Activated CD4-positive, alpha-beta memory T cell treated with anti-CD3 and anti-CD28 coated beads, Interleukin-2, amount 10 ng/mL, durations not matched to agents 7 days and 5 days (primary cell): ENCODE measurements around the gene CASK. TPM values are rescaled to one million over a fixed set of nuclear protein-coding genes. Genes with fewer than 3 reads are reported as not detected.
"Not testable (repeated sequence)": the region's sequence is repeated elsewhere in the genome, so short reads cannot be mapped to it uniquely, and the experiment has no call there.

Experiments
- CTCF ChIA-PET: fragments of 350-600 bp; sonication (Branson Sonifier 250); formaldehyde crosslinking; loops from one replicate; lab custom pipeline; 2021; ENCODE audit warnings: antibody characterized with exemption, inconsistent platforms; lab: Charles Lee
- POLR2A ChIA-PET: fragments of 350-600 bp; sonication (Branson Sonifier 250); formaldehyde crosslinking; loops from one replicate; lab custom pipeline; 2021; ENCODE audit warnings: antibody characterized with exemption; lab: Charles Lee
- DNase-seq: peaks from one replicate; pipeline ENCODE4 v3.0.0-alpha.2; 2020
- H3K27ac Mint-ChIP-seq: one replicate; pipeline ENCODE4 v1.8.0; 2021; ENCODE audit warnings: mild to moderate bottlenecking, mixed read lengths
- H3K27me3 Mint-ChIP-seq: one replicate; pipeline ENCODE4 v1.8.0; 2021; ENCODE audit warnings: mixed read lengths
- H3K36me3 Mint-ChIP-seq: one replicate; pipeline ENCODE4 v1.8.0; 2021; ENCODE audit warnings: low read depth, mixed read lengths
- H3K4me1 Mint-ChIP-seq: one replicate; pipeline ENCODE4 v1.8.0; 2021; ENCODE audit warnings: mixed read lengths
- H3K4me3 Mint-ChIP-seq: one replicate; pipeline ENCODE4 v1.8.0; 2021; ENCODE audit warnings: mild to moderate bottlenecking, mixed read lengths
- H3K9me3 Mint-ChIP-seq: one replicate; pipeline ENCODE4 v1.8.0; 2021; ENCODE audit warnings: mixed read lengths
- total RNA-seq, 2 experiments: library from RNA; stranded (reverse); gene quantifications; one replicate each; pipeline ENCODE4 v1.2.3, GENCODE V29; 2021

CASK gene
- total RNA-seq, 2 experiments from 2014 or later: 30.1 to 32.7 TPM

- ChIA-PET CTCF (no interaction called here), POLR2A (no interaction called here)
- Mint-ChIP-seq H3K27me3 (no peaks in the 10 kb centered on the region), H3K36me3 (peaks cover 16% of the 10 kb centered on the region), H3K4me1 (peaks cover 37% of the 10 kb centered on the region), H3K9me3 (no peaks in the 10 kb centered on the region), H3K27ac (no peak overlapping the region), H3K4me3 (no peak overlapping the region)
- no peak for DNase-seq
These were observed 258.9 kb downstream of the CASK start for GRCh38 chrX:41664375-41664901.

DNA sequence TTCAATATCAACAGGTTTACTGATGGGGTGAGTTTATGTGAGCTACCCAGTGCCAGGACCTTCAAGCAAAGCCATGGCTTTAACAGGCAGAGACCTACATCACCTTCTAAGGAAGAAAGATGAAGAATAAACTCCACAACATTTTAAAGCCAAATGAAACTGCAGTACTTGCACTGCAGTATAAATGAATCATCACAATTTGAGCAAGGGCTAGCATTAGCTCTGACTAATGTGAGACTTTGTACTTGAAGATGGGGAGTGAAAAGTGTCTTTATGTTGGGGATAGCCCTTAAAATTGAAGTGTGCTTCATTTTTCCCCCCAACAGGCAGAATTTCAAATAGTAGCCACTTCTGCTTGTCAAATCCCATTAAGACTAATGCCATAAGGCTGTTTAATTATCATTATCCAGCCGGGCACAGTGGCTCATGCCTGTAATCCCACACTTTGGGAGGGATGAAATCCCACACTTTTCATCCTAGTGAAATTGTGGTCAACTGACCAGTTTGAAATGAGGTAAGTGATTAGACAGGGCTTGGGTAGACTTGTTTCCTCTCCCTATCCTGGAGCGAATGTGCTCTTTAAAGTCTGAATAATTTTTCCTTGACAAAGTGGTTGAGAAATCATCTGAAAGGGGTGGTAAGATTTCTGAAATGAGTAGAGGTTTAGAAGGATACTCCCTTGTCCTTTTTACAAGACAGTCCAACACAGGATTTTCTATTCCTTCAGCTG, 261.8 kb downstream of the CASK start:
- Mint-ChIP-seq H3K27ac (no peak overlapping the region), H3K36me3 (peaks cover 32% of the 10 kb centered on the region), H3K27me3 (no peaks in the 10 kb centered on the region), H3K4me1 (peaks cover 27% of the 10 kb centered on the region), H3K4me3 (no peak overlapping the region), H3K9me3 (no peaks in the 10 kb centered on the region)
- POLR2A ChIA-PET: no interaction called here
- DNase-seq: no peak
- CTCF ChIA-PET: no interaction called here

GRCh38 chrX:41655631-41656030, 267.7 kb downstream of the CASK start:
- Mint-ChIP-seq H3K4me1 (peaks cover 5% of the 10 kb centered on the region), H3K9me3 (peaks cover 2% of the 10 kb centered on the region), H3K27me3 (no peaks in the 10 kb centered on the region), H3K36me3 (peaks cover 54% of the 10 kb centered on the region), H3K4me3 (no peak overlapping the region), H3K27ac (no peak overlapping the region)
- CTCF ChIA-PET: no interaction called here
- no peak for DNase-seq
- POLR2A ChIA-PET: no interaction called here

GRCh38 chrX:41655101-41655500, 268.3 kb downstream of the CASK start:
- H3K4me1 Mint-ChIP-seq: peaks cover 5% of the 10 kb centered on the region
- peaks cover 54% of the 10 kb centered on the region for H3K36me3 Mint-ChIP-seq
- DNase-seq: no peak
- no peak overlapping the region for H3K4me3 Mint-ChIP-seq
- H3K27ac Mint-ChIP-seq: no peak overlapping the region
- H3K9me3 Mint-ChIP-seq: peaks cover 2% of the 10 kb centered on the region
- H3K27me3 Mint-ChIP-seq: no peaks in the 10 kb centered on the region
- ChIA-PET POLR2A (no interaction called here), CTCF (no interaction called here)

- peaks cover 55% of the 10 kb centered on the region for H3K36me3 Mint-ChIP-seq
- peaks cover under 1% of the 10 kb centered on the region for H3K4me1 Mint-ChIP-seq
- no peak for DNase-seq
- H3K4me3 Mint-ChIP-seq: no peak overlapping the region
- ChIA-PET POLR2A (no interaction called here), CTCF (no interaction called here)
- H3K27me3 Mint-ChIP-seq: no peaks in the 10 kb centered on the region
- no peak overlapping the region for H3K27ac Mint-ChIP-seq
- peaks cover 6% of the 10 kb centered on the region for H3K9me3 Mint-ChIP-seq
These were observed 270.2 kb downstream of the CASK start for GRCh38 chrX:41653125-41653524.

- CTCF ChIA-PET, H3K9me3 Mint-ChIP-seq, H3K27me3 Mint-ChIP-seq, H3K4me3 Mint-ChIP-seq, H3K4me1 Mint-ChIP-seq, POLR2A ChIA-PET, DNase-seq, H3K27ac Mint-ChIP-seq: not testable (repeated sequence)
- H3K36me3 Mint-ChIP-seq: peaks cover 40% of the 10 kb centered on the region
These were observed 277.2 kb downstream of the CASK start for GRCh38 chrX:41646201-41646600.

- no peaks in the 10 kb centered on the region for H3K27me3 Mint-ChIP-seq
- H3K27ac Mint-ChIP-seq: no peak overlapping the region
- CTCF ChIA-PET: no interaction called here
- H3K36me3 Mint-ChIP-seq: peaks cover 15% of the 10 kb centered on the region
- no peak for DNase-seq
- H3K4me1 Mint-ChIP-seq: no peaks in the 10 kb centered on the region
- POLR2A ChIA-PET: no interaction called here
- H3K4me3 Mint-ChIP-seq: no peak overlapping the region
- H3K9me3 Mint-ChIP-seq: no peaks in the 10 kb centered on the region
These were observed 289.1 kb downstream of the CASK start for GRCh38 chrX:41634284-41634683.

GRCh38 chrX:41630091-41630490, 293.3 kb downstream of the CASK start:
- no peaks in the 10 kb centered on the region for H3K27me3 Mint-ChIP-seq
- H3K4me1 Mint-ChIP-seq: no peaks in the 10 kb centered on the region
- H3K27ac Mint-ChIP-seq: no peak overlapping the region
- ChIA-PET CTCF (no interaction called here), POLR2A (no interaction called here)
- H3K9me3 Mint-ChIP-seq: no peaks in the 10 kb centered on the region
- no peak overlapping the region for H3K4me3 Mint-ChIP-seq
- peaks cover 12% of the 10 kb centered on the region for H3K36me3 Mint-ChIP-seq
- no peak for DNase-seq

- no peak overlapping the region for H3K4me3 Mint-ChIP-seq
- POLR2A ChIA-PET: no interaction called here
- H3K36me3 Mint-ChIP-seq: peaks cover 16% of the 10 kb centered on the region
- H3K9me3 Mint-ChIP-seq: no peaks in the 10 kb centered on the region
- H3K27ac Mint-ChIP-seq: no peak overlapping the region
- H3K27me3 Mint-ChIP-seq: no peaks in the 10 kb centered on the region
- CTCF ChIA-PET: no interaction called here
- H3K4me1 Mint-ChIP-seq: no peaks in the 10 kb centered on the region
- DNase-seq: no peak
These were observed 293.8 kb downstream of the CASK start for GRCh38 chrX:41629539-41629938.

- ChIA-PET CTCF (no interaction called here), POLR2A (no interaction called here)
- Mint-ChIP-seq H3K4me3 (no peak overlapping the region), H3K27me3 (no peaks in the 10 kb centered on the region), H3K9me3 (no peaks in the 10 kb centered on the region), H3K4me1 (no peaks in the 10 kb centered on the region), H3K36me3 (peaks cover 18% of the 10 kb centered on the region), H3K27ac (no peak overlapping the region)
- DNase-seq: no peak
These were observed 302.1 kb downstream of the CASK start for GRCh38 chrX:41621222-41621723.

DNA sequence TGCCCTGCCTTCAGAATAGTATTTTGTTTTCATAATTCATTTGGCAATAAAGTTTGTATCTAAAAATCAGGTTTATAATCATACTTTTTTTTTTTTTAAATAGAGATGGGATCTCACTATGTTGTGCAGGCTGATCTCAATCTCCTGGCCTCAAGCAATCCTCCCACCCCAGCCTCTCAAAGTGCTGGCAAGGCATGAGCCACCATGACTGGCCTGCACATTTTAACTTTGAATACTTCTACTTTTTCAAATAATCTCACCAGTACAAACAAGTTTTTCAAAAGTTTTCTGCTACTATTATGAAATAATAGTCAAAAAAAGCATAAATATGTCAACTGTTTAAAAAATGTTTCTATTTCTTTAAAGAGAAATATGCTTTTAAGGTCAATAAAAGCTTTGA, 304.1 kb downstream of the CASK start:
- Mint-ChIP-seq H3K4me3 (no peak overlapping the region), H3K27ac (no peak overlapping the region), H3K9me3 (no peaks in the 10 kb centered on the region), H3K27me3 (no peaks in the 10 kb centered on the region), H3K36me3 (peaks cover 6% of the 10 kb centered on the region), H3K4me1 (no peaks in the 10 kb centered on the region)
- DNase-seq: no peak
- ChIA-PET POLR2A (no interaction called here), CTCF (no interaction called here)

- POLR2A ChIA-PET: no interaction called here
- H3K36me3 Mint-ChIP-seq: peaks cover under 1% of the 10 kb centered on the region
- H3K4me1 Mint-ChIP-seq: no peaks in the 10 kb centered on the region
- H3K9me3 Mint-ChIP-seq: no peaks in the 10 kb centered on the region
- H3K27ac Mint-ChIP-seq: no peak overlapping the region
- CTCF ChIA-PET: no interaction called here
- DNase-seq: no peak
- no peaks in the 10 kb centered on the region for H3K27me3 Mint-ChIP-seq
- H3K4me3 Mint-ChIP-seq: no peak overlapping the region
These were observed 306.4 kb downstream of the CASK start for GRCh38 chrX:41616935-41617334.

- no peaks in the 10 kb centered on the region for H3K4me1 Mint-ChIP-seq
- no peak overlapping the region for H3K4me3 Mint-ChIP-seq
- no peaks in the 10 kb centered on the region for H3K9me3 Mint-ChIP-seq
- DNase-seq: no peak
- H3K36me3 Mint-ChIP-seq: no peaks in the 10 kb centered on the region
- POLR2A ChIA-PET: no interaction called here
- no peaks in the 10 kb centered on the region for H3K27me3 Mint-ChIP-seq
- H3K27ac Mint-ChIP-seq: no peak overlapping the region
- CTCF ChIA-PET: no interaction called here
These were observed 307.1 kb downstream of the CASK start for GRCh38 chrX:41616255-41616654.

DNA sequence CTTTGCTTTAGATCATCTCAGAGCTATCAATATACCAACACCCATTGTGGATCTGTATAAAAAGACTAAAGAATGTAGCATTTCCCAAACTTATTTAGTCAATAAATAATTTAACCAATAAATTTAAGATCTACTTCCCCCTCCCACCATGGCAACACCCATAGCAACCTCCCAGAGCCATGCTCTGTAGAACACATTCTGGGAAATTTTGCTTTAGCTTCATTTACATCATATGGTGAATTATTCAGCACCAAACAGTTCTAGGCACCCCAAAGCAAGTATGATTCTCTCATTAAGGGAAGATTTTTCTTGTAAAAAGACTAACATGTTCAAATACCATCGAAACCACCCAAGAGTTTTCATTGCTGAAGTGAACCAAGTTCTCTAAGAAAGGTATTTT, 315.1 kb downstream of the CASK start:
- Mint-ChIP-seq H3K4me3 (no peak overlapping the region), H3K27me3 (no peaks in the 10 kb centered on the region), H3K27ac (no peak overlapping the region), H3K4me1 (no peaks in the 10 kb centered on the region), H3K9me3 (no peaks in the 10 kb centered on the region), H3K36me3 (peaks cover 10% of the 10 kb centered on the region)
- ChIA-PET CTCF (no interaction called here), POLR2A (no interaction called here)
- DNase-seq: no peak
